ENCODE results near the gene TEP1. TPM values are rescaled to one million over a fixed set of nuclear protein-coding genes. Genes with fewer than 3 reads are reported as not detected.
A peak's percentile ranks its signal among the peaks of the same experiment; 100 is the strongest.

The TEP1 gene
- total and polyA plus RNA-seq, 2 of the 13 experiments (the other 11 are each of a cell fraction or from before 2014, with no cell fraction given), result 11.0 to 12.8 TPM

- TF ChIP-seq ZNF382 (CRISPR knock-in tag; IDR thresholded peaks at IDR 0.05; ENCODE audit: borderline replicate concordance), result no peak
- no peak for TF ChIP-seq ZMYM2 (CRISPR knock-in tag; IDR thresholded peaks at IDR 0.05)
- TF ChIP-seq CENPT (CRISPR knock-in tag; IDR thresholded peaks at IDR 0.05; ENCODE audit: low read depth), result no peak
- no peak for TF ChIP-seq ZBTB4 (CRISPR knock-in tag; IDR thresholded peaks at IDR 0.05; ENCODE audit: borderline replicate concordance)
- 0 out of 2 replicates have a peak, but pooled peaks have one; percentile 55 for TF ChIP-seq ZNF709 (CRISPR knock-in tag; IDR thresholded peaks at IDR 0.05)
- no peak for TF ChIP-seq RAD51 (IDR thresholded peaks at IDR 0.05; ENCODE audit: borderline replicate concordance)
- TF ChIP-seq ZNF3 (CRISPR knock-in tag; IDR thresholded peaks at IDR 0.05), result no peak
- TF ChIP-seq ARID5B (CRISPR knock-in tag; IDR thresholded peaks at IDR 0.05), result peak; percentile 57
- no peak for TF ChIP-seq MEIS1 (CRISPR knock-in tag; IDR thresholded peaks at IDR 0.05; ENCODE audit: borderline replicate concordance)
- TF ChIP-seq, protein P1, sequence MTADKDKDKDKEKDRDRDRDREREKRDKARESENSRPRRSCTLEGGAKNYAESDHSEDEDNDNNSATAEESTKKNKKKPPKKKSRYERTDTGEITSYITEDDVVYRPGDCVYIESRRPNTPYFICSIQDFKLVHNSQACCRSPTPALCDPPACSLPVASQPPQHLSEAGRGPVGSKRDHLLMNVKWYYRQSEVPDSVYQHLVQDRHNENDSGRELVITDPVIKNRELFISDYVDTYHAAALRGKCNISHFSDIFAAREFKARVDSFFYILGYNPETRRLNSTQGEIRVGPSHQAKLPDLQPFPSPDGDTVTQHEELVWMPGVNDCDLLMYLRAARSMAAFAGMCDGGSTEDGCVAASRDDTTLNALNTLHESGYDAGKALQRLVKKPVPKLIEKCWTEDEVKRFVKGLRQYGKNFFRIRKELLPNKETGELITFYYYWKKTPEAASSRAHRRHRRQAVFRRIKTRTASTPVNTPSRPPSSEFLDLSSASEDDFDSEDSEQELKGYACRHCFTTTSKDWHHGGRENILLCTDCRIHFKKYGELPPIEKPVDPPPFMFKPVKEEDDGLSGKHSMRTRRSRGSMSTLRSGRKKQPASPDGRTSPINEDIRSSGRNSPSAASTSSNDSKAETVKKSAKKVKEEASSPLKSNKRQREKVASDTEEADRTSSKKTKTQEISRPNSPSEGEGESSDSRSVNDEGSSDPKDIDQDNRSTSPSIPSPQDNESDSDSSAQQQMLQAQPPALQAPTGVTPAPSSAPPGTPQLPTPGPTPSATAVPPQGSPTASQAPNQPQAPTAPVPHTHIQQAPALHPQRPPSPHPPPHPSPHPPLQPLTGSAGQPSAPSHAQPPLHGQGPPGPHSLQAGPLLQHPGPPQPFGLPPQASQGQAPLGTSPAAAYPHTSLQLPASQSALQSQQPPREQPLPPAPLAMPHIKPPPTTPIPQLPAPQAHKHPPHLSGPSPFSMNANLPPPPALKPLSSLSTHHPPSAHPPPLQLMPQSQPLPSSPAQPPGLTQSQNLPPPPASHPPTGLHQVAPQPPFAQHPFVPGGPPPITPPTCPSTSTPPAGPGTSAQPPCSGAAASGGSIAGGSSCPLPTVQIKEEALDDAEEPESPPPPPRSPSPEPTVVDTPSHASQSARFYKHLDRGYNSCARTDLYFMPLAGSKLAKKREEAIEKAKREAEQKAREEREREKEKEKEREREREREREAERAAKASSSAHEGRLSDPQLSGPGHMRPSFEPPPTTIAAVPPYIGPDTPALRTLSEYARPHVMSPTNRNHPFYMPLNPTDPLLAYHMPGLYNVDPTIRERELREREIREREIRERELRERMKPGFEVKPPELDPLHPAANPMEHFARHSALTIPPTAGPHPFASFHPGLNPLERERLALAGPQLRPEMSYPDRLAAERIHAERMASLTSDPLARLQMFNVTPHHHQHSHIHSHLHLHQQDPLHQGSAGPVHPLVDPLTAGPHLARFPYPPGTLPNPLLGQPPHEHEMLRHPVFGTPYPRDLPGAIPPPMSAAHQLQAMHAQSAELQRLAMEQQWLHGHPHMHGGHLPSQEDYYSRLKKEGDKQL (CRISPR knock-in tag; IDR thresholded peaks at IDR 0.05; ENCODE audit: low read depth), result 0 out of 2 replicates have a peak, but pooled peaks have one; percentile 6
- 0 out of 2 replicates have a peak, but pooled peaks have one; percentile 26 for TF ChIP-seq SALL2 (CRISPR knock-in tag; IDR thresholded peaks at IDR 0.05)
- TF ChIP-seq ERF (CRISPR knock-in tag; IDR thresholded peaks at IDR 0.05), result 0 out of 2 replicates have a peak, but pooled peaks have one; percentile 60
- peak; percentile 17; the same call in 1 of the 2 replicates for TF ChIP-seq GABPA (IDR thresholded peaks at IDR 0.05; ENCODE audit: low read depth, low read length)
- peak; percentile 84 for TF ChIP-seq GABPA (CRISPR knock-in tag; IDR thresholded peaks at IDR 0.05; ENCODE audit: low read depth)
- 0 out of 2 replicates have a peak, but pooled peaks have one; percentile 2 for TF ChIP-seq NAIF1 (CRISPR knock-in tag; IDR thresholded peaks at IDR 0.05; ENCODE audit: borderline replicate concordance)
- TF ChIP-seq DMAP1 (CRISPR knock-in tag; IDR thresholded peaks at IDR 0.05), result peak; percentile 88; the same call in 1 of the 2 replicates
- TF ChIP-seq ZNF891 (CRISPR knock-in tag; IDR thresholded peaks at IDR 0.05), result no peak
- no peak; the same call in 1 of the 2 replicates for TF ChIP-seq NFATC3 (CRISPR knock-in tag; IDR thresholded peaks at IDR 0.05)
Observed at GRCh38 chr14:20332788-20333493, 80.4 kb downstream of the TEP1 start, which contains the start of gene CCNB1IP1 (continued).
